Measurements from ENCODE around the gene ZNF574.

DNA sequence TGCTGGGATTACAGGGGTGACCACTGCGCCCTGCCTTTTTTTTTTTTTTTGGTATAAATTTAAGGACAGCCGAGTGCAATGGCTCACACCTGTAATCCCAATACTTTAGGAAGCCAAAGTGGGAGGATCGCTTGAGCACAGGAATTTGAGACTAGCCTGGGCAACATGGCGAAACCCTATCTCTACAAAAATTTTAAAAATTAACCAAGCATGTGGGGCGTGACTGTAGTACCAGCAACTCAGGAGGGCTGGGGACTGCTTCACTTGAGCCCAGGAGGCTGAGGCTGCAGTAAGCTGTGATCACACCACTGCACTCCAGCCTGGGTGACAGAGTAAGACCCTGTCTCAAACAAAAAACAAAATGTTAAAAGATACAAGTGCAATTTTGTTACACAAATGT is 21.5 kb downstream of the ZNF574 start:
- TF ChIP-seq, protein P1, sequence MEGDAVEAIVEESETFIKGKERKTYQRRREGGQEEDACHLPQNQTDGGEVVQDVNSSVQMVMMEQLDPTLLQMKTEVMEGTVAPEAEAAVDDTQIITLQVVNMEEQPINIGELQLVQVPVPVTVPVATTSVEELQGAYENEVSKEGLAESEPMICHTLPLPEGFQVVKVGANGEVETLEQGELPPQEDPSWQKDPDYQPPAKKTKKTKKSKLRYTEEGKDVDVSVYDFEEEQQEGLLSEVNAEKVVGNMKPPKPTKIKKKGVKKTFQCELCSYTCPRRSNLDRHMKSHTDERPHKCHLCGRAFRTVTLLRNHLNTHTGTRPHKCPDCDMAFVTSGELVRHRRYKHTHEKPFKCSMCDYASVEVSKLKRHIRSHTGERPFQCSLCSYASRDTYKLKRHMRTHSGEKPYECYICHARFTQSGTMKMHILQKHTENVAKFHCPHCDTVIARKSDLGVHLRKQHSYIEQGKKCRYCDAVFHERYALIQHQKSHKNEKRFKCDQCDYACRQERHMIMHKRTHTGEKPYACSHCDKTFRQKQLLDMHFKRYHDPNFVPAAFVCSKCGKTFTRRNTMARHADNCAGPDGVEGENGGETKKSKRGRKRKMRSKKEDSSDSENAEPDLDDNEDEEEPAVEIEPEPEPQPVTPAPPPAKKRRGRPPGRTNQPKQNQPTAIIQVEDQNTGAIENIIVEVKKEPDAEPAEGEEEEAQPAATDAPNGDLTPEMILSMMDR (IDR thresholded peaks at IDR 0.05; ENCODE audit: low read depth, low read length, poor library complexity, severe bottlenecking): no peak
- no peak for TF ChIP-seq EZH2phosphoT487 (IDR thresholded peaks at IDR 0.05; ENCODE audit: borderline replicate concordance, low read length)

All from DOHH2 (cell line).